K562 (cell line): ENCODE measurements around the gene ZCCHC14.

Experiments used
- BRD4 ChIP-seq: fragments of 200-600 bp; sonication (generic); IDR thresholded peaks from 2 replicates; pipeline ENCODE4 v1.6.1; 2017; ENCODE audit warnings: inconsistent platforms
- GABPB1 ChIP-seq: sonication (generic); formaldehyde crosslinking; IDR thresholded peaks from 2 replicates; pipeline ENCODE4 v1.8.0; 2022; ENCODE audit warnings: mild to moderate bottlenecking, missing genetic modification reagents
- PHF20 ChIP-seq: fragments of 450-650 bp; IDR thresholded peaks from 2 replicates; pipeline ENCODE4 v1.6.1; 2018; ENCODE audit not compliant: partially characterized antibody
- RCOR1 ChIP-seq, 2 experiments: IDR thresholded peaks; 2 replicates each; pipeline ENCODE4 v1.6.1; 2012; ENCODE audit warnings: low read depth in 2 of 2, low read length in 2 of 2, borderline replicate concordance in 1 of 2, improper control_type of control experiment in 1 of 2
- ZKSCAN1 ChIP-seq: fragments of 150-350 bp; IDR thresholded peaks from 2 replicates; pipeline ENCODE4 v1.6.1; 2016; ENCODE audit warnings: low read depth, low read length
- TF ChIP-seq, protein P1 (sequence below), 3 experiments: IDR thresholded peaks in 2 of 3; conservative IDR thresholded peaks in 1 of 3; 2 replicates each; pipeline ENCODE4 v1.5.1; 2011 to 2012; ENCODE audit warnings: low read length in 3 of 3, mild to moderate bottlenecking in 3 of 3, control low read depth in 2 of 3, improper control_type of control experiment in 1 of 3, inconsistent platforms in 1 of 3, low read depth in 1 of 3, mixed read lengths in 1 of 3, moderate library complexity in 1 of 3; ENCODE audit not compliant: insufficient read depth in 2 of 3

GRCh38 chr16:87368029-87368770 lies 124.6 kb downstream of the ZCCHC14 start:
- TF ChIP-seq ZKSCAN1 = no peak
- no peak for TF ChIP-seq GABPB1 (CRISPR knock-in tag)
- no peak for TF ChIP-seq PHF20
- no peak for TF ChIP-seq BRD4
- TF ChIP-seq, protein P1, sequence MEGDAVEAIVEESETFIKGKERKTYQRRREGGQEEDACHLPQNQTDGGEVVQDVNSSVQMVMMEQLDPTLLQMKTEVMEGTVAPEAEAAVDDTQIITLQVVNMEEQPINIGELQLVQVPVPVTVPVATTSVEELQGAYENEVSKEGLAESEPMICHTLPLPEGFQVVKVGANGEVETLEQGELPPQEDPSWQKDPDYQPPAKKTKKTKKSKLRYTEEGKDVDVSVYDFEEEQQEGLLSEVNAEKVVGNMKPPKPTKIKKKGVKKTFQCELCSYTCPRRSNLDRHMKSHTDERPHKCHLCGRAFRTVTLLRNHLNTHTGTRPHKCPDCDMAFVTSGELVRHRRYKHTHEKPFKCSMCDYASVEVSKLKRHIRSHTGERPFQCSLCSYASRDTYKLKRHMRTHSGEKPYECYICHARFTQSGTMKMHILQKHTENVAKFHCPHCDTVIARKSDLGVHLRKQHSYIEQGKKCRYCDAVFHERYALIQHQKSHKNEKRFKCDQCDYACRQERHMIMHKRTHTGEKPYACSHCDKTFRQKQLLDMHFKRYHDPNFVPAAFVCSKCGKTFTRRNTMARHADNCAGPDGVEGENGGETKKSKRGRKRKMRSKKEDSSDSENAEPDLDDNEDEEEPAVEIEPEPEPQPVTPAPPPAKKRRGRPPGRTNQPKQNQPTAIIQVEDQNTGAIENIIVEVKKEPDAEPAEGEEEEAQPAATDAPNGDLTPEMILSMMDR (IDR thresholded peaks at IDR 0.05 in 2 of 3, conservative IDR thresholded peaks at IDR 0.05 in 1 of 3; ENCODE audit: insufficient read depth in 2 of 3, low read depth in 1 of 3, low read length in 3 of 3) = no peak
- no peak for TF ChIP-seq RCOR1 (IDR thresholded peaks at IDR 0.05; ENCODE audit: borderline replicate concordance in 1 of 2, low read depth in 2 of 2, low read length in 2 of 2)
